ENCODE data around the gene GABPA.

DNA sequence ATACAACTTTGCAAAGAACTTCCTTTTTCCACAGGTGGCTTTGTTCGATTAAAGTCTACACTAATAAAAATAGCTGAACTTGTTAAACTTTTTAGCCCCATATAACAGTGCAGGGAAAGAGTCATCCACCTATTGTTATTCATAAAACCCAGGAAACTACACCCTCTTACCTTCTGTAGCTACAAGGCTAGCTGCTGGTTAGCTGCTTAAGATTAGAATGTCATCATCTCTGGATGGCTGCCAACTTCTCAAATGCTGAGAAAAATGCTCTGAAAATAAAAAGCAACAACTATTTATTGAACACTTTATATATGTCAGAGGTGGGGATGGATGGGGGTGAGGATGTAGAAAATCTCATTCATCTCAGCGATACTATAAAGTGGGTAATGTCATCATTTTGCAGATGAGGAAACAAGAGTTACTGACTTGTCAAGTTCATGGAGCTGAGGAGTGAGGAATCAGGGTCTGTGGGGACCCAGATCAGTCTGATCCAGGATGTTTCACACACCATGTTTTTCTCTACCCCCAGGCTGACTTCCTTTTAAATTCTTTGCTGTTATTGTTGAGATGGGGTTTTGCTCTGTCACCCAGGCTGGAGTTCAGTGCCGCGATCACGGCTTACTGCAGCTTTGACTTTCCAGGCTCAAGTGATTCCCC lies 17.2 kb upstream of the GABPA start:
- TF ChIP-seq, protein P1, sequence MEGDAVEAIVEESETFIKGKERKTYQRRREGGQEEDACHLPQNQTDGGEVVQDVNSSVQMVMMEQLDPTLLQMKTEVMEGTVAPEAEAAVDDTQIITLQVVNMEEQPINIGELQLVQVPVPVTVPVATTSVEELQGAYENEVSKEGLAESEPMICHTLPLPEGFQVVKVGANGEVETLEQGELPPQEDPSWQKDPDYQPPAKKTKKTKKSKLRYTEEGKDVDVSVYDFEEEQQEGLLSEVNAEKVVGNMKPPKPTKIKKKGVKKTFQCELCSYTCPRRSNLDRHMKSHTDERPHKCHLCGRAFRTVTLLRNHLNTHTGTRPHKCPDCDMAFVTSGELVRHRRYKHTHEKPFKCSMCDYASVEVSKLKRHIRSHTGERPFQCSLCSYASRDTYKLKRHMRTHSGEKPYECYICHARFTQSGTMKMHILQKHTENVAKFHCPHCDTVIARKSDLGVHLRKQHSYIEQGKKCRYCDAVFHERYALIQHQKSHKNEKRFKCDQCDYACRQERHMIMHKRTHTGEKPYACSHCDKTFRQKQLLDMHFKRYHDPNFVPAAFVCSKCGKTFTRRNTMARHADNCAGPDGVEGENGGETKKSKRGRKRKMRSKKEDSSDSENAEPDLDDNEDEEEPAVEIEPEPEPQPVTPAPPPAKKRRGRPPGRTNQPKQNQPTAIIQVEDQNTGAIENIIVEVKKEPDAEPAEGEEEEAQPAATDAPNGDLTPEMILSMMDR (IDR thresholded peaks at IDR 0.05) = no peak
- no peak for TF ChIP-seq EZH2phosphoT487 (IDR thresholded peaks at IDR 0.05)
- TF ChIP-seq EZH2 (IDR thresholded peaks at IDR 0.05) = no peak

All from neural progenitor cell (in vitro differentiated cells).